ENCODE data around the gene SGSM2.
A peak's percentile ranks its signal among the peaks of the same experiment; 100 is the strongest.

The SGSM2 gene, protein sequence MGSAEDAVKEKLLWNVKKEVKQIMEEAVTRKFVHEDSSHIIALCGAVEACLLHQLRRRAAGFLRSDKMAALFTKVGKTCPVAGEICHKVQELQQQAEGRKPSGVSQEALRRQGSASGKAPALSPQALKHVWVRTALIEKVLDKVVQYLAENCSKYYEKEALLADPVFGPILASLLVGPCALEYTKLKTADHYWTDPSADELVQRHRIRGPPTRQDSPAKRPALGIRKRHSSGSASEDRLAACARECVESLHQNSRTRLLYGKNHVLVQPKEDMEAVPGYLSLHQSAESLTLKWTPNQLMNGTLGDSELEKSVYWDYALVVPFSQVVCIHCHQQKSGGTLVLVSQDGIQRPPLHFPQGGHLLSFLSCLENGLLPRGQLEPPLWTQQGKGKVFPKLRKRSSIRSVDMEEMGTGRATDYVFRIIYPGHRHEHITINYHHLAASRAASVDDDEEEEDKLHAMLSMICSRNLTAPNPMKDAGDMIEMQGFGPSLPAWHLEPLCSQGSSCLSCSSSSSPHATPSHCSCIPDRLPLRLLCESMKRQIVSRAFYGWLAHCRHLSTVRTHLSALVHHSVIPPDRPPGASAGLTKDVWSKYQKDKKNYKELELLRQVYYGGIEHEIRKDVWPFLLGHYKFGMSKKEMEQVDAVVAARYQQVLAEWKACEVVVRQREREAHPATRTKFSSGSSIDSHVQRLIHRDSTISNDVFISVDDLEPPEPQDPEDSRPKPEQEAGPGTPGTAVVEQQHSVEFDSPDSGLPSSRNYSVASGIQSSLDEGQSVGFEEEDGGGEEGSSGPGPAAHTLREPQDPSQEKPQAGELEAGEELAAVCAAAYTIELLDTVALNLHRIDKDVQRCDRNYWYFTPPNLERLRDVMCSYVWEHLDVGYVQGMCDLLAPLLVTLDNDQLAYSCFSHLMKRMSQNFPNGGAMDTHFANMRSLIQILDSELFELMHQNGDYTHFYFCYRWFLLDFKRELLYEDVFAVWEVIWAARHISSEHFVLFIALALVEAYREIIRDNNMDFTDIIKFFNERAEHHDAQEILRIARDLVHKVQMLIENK

DNA sequence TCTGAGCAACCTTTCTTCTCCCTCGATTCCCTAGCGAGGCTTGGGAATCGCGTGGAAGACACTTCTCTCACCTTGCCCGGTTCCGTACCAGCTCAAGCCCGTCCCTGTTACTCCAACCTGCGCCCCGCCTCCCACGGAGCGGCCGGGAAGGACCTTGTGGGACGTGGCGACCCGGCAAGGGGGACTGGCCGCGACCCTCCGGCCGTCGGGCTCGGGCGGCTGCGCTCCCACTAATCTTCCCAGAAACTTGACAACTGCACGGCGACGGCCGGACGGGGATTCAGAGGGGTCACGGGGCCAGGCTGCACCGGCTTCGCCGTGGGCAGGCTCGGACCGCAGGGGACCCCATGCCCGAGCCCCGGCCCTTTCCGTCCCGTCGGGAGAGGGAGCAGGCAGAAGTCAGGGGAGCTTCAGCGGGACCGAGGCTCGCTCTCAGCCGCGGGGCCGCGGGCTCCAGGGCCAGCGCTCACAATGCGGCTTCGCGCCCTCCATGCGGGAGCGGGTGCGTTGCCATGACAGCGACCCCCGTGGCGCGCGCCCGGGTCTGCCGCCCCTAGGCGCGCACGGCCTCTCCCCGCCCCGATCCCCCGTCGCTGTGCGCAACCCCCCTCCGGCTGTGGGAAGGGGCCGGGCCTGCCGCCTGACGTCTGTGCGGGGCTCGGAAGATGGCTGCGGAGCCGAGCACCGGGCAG, at the start of gene SGSM2:
TSS of gene SGSM2 (plus strand) at position 650 of the 692 bp plus-strand sequence. CDS start 188 bp downstream, outside the sequence.
- Mint-ChIP-seq H3K9me3 (no peaks in the 10 kb centered on the region), H3K36me3 (ENCODE audit: insufficient read depth) (peaks cover 18% of the 10 kb centered on the region), H3K27ac (ENCODE audit: low read depth) (peak within 1 kb of the TSS; percentile 97), H3K4me3 (peak within 1 kb of the TSS; percentile 98), H3K4me1 (peaks cover 16% of the 10 kb centered on the region), H3K27me3 (no peaks in the 10 kb centered on the region)
- DNase-seq (ENCODE audit: low spot score in 2 of 2) (peak; percentile 45 to 49), ATAC-seq (replicated peaks; ENCODE audit: extremely low read depth, poor library complexity, severe bottlenecking) (peak; percentile 71)

DNA sequence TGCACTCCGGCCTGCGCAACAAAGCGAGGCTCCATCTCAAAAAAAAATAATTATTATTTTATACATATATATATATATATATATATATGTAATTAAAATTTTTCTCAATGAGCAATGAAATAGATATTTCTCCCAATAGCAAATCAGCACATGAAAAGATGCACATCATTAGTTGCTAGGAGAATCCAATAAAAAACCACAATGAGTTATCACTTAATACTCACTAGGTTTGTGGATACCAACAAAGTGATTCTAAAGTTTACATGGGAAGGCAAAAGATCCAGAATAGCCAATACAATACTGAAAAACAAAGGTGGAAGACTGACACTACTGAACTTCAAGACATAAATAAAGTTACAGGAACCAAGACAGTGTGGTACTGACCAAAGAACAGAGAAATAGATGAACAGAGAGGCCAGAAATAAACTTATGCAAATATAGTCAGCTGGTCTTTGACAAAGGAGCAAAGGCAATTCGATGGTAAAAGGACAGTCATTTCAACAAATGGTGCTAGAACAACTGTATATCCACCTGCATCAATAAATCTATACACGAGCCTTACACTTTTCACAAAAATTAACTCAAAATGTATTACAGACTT, 47.3 kb upstream of the SGSM2 start:
- Mint-ChIP-seq H3K36me3 (ENCODE audit: insufficient read depth) (peaks cover 78% of the 10 kb centered on the region), H3K9me3 (no peaks in the 10 kb centered on the region), H3K27ac (ENCODE audit: low read depth) (no peak overlapping the region), H3K4me1 (peaks cover 13% of the 10 kb centered on the region), H3K4me3 (no peak overlapping the region), H3K27me3 (no peaks in the 10 kb centered on the region)
- no peak for ATAC-seq (replicated peaks; ENCODE audit: extremely low read depth, poor library complexity, severe bottlenecking)
- no peak for DNase-seq (ENCODE audit: low spot score in 2 of 2)

DNA sequence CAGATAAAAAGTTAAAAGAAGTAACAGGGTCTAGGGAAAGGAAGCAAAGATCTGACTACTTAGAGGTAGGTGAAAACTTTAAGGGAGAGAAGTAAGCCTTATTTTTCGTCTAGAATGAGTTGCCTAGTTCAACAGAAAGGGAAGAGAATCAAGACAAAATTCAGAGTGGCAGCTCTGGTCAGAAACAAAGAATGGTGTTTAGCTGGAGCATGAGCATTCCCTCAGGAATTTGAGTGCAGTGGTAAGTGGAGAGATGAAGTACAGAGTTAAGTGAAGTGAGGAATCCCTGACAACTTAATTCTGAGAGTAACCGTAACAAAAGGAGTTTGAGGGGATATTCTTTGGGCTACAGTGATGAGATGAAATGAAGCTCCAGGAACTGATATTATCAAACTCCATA, 45.2 kb upstream of the SGSM2 start:
- Mint-ChIP-seq H3K36me3 (ENCODE audit: insufficient read depth) (peaks cover 73% of the 10 kb centered on the region), H3K27ac (ENCODE audit: low read depth) (no peak overlapping the region), H3K9me3 (no peaks in the 10 kb centered on the region), H3K27me3 (no peaks in the 10 kb centered on the region), H3K4me3 (no peak overlapping the region), H3K4me1 (peaks cover 28% of the 10 kb centered on the region)
- DNase-seq (ENCODE audit: low spot score in 2 of 2) (no peak), ATAC-seq (replicated peaks; ENCODE audit: extremely low read depth, poor library complexity, severe bottlenecking) (no peak)

DNA sequence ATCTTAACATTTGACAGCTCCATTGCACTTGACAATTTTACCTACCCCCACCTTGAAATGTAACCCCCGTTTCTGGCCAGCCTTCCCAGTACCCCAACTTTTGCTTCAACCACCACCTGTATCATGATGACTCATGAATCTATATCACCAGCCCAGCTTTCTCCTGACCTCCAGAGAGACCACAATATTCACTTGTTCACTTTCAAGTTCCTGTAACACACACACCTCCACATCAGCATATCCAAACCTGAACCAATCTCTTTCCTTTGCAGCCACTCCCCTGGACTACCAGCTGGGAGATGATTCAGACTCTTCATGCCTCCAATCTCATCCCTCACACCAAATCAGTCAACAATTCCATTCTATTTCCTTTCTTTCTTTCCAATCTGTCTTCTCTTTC, 41.7 kb upstream of the SGSM2 start:
- Mint-ChIP-seq H3K9me3 (no peaks in the 10 kb centered on the region), H3K36me3 (ENCODE audit: insufficient read depth) (peaks cover 60% of the 10 kb centered on the region), H3K27ac (ENCODE audit: low read depth) (peak overlapping the region; percentile 26), H3K4me3 (no peak overlapping the region), H3K4me1 (peaks cover 46% of the 10 kb centered on the region), H3K27me3 (no peaks in the 10 kb centered on the region)
- DNase-seq (ENCODE audit: low spot score in 2 of 2) (no peak), ATAC-seq (replicated peaks; ENCODE audit: extremely low read depth, poor library complexity, severe bottlenecking) (no peak)

DNA sequence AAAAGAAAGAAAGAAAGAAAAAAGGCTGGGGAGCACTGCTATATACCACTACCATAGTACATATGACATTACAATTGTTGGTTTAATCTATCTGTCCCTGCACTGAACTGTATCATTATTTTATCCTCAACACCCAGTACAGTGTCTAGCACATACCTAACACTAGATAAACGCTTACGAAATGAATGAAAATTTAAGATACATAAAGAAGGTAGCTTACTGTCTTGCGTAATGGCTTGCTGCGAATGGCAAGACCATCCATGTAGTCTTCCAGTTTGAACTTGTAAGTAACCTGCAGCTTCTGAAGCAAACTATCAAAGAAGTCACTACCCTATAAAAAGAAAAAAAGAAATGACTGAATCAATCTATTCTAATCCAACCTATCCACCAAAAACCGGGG, 40.3 kb upstream of the SGSM2 start:
- Mint-ChIP-seq H3K4me3 (no peak overlapping the region), H3K9me3 (no peaks in the 10 kb centered on the region), H3K36me3 (ENCODE audit: insufficient read depth) (peaks cover 46% of the 10 kb centered on the region), H3K4me1 (peaks cover 57% of the 10 kb centered on the region), H3K27ac (ENCODE audit: low read depth) (no peak overlapping the region), H3K27me3 (no peaks in the 10 kb centered on the region)
- no peak for DNase-seq (ENCODE audit: low spot score in 2 of 2)
- ATAC-seq (replicated peaks; ENCODE audit: extremely low read depth, poor library complexity, severe bottlenecking) = no peak

DNA sequence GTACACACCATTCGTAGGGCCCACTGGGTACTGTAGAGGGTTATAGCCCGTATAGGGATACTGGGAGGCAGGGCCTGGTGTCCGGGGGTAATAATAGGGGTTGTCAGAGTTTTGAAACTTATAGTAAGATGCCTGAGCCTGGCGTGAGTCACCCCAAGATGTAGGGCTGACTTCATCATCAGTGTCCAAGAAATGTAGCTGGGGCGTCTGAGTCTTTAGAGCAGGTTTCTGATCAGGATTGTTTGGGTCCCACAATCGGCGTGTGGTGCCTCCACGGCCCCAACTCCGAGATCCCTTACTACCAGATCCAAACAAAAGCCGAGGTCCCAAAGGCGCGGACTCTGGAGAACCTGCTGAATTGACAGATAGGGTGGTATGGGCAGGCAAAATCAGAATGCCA, 38.2 kb upstream of the SGSM2 start:
- Mint-ChIP-seq H3K36me3 (ENCODE audit: insufficient read depth) (peaks cover 36% of the 10 kb centered on the region), H3K27me3 (no peaks in the 10 kb centered on the region), H3K4me3 (no peak overlapping the region), H3K4me1 (peaks cover 51% of the 10 kb centered on the region), H3K27ac (ENCODE audit: low read depth) (no peak overlapping the region), H3K9me3 (no peaks in the 10 kb centered on the region)
- no peak for DNase-seq (ENCODE audit: low spot score in 2 of 2)
- no peak for ATAC-seq (replicated peaks; ENCODE audit: extremely low read depth, poor library complexity, severe bottlenecking)

DNA sequence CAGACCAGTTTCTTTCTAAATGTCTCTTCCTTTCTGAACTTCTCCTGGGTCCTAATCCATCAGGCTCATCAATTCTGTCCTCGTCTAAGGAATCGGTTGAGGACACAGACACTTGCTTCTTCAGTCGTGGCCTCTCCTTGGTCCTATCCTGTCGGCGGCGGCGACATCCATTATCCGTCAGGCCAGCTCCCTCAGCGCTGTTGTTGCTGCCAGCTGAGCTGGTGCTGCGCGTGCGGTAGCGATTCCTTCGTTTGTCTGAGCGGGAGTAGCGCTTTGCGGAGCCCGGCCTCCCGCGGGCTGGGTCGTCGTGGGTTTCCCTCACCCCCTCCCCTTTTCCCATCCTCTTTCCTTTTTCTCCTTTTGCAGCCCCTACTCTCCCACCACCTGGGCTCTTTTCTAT, 37.5 kb upstream of the SGSM2 start:
- Mint-ChIP-seq H3K27me3 (no peaks in the 10 kb centered on the region), H3K4me3 (no peak overlapping the region), H3K36me3 (ENCODE audit: insufficient read depth) (peaks cover 32% of the 10 kb centered on the region), H3K27ac (ENCODE audit: low read depth) (no peak overlapping the region), H3K4me1 (peaks cover 46% of the 10 kb centered on the region), H3K9me3 (no peaks in the 10 kb centered on the region)
- ATAC-seq (replicated peaks; ENCODE audit: extremely low read depth, poor library complexity, severe bottlenecking) (no peak), DNase-seq (ENCODE audit: low spot score in 2 of 2) (no peak)

DNA sequence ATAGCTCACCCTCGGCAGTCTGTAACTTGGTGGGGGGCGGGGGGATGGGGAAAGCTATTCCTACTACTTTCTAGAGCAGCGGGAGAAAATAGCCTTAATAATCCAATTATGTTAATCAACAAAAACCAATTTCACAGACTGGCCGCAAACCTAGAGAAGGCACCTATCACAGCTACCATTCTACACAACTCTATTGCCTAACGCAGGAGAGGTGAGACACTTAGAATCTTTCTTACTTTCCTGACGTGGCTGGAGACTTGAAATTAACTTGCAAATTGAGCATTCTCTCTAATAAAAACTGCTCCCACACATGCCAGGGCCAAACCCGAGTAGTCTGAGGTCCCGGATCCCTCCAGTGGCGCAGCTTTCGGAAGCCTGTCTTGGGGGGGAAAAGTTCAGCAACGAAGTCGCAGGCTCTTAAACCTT, 34.5 kb upstream of the SGSM2 start:
- no peak for DNase-seq (ENCODE audit: low spot score in 2 of 2)

DNA sequence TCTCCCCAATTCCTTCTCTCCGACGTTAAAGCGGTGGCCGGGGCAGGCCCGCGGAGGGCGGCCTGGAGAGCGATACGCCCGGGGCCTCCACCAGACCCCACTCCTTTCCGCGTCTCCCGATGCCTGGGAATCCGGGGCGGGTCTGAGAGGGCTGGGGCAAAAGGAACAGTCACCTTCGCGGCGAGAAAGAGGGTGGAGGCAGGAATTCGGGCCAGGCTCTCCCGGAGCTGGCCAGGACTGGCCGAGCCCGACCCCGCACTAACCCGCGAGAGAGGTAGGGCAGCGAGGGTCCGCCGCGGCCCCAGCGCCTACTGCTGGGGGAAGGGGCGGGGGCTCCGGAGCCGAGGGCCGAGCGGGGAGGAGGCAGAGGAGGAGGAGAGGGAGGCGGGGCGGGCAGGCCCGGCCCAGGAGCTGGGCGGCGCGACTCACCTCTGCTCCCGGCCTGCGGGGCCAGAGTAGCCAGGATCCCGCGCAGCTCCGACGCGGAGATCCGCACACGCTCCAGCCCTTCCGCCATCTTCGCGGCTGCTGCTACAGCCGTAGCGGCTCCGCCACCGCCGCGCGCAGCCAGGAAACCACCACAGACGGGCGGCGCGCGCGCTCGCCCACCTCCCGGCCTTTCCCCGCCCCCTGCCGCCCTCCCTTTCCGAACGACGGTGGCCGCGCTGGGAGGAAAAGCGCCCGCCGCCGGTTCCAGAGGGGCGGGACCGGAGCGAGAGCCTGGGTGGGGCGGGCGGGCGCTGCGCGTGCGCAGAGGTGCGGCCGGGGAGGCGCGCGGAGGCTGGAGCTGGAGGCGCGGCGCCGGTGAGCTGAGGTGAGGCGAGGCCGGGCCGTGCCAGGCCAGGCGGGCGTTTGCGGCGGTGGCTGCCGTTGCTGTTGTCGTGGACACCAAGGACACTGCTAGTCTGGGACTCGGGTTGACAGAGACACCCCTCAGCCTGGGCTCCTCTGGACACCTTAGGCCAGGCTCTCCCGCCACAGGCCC, 33.8 kb upstream of the SGSM2 start, which contains the start of the genes SMG6 and SRR:
TSS of gene SMG6 (minus strand) at position 582 of the 985 bp plus-strand sequence. CDS start at position 517, 65 bp downstream.
TSS of gene SRR (plus strand) at position 747 of the 985 bp plus-strand sequence. CDS start 11,611 bp downstream, outside the sequence.
- DNase-seq (ENCODE audit: low spot score in 2 of 2) (peak; percentile 79 to 89), ATAC-seq (replicated peaks; ENCODE audit: extremely low read depth, poor library complexity, severe bottlenecking) (peak; percentile 89)
- Mint-ChIP-seq H3K27me3 (no peaks in the 10 kb centered on the region), H3K4me3 (peak within 1 kb of the TSS; percentile 82), H3K27ac (ENCODE audit: low read depth) (peak within 1 kb of the TSS; percentile 71), H3K36me3 (ENCODE audit: insufficient read depth) (peaks cover 11% of the 10 kb centered on the region), H3K9me3 (no peaks in the 10 kb centered on the region), H3K4me1 (peaks cover 40% of the 10 kb centered on the region)

More for the DNA sequence above, 34.5 kb upstream of the SGSM2 start:
- H3K4me3 Mint-ChIP-seq = peak overlapping the region; percentile 82
- ATAC-seq (replicated peaks; ENCODE audit: extremely low read depth, poor library complexity, severe bottlenecking) = peak; percentile 12
- H3K27me3 Mint-ChIP-seq = no peaks in the 10 kb centered on the region
- H3K36me3 Mint-ChIP-seq (ENCODE audit: insufficient read depth) = peaks cover 15% of the 10 kb centered on the region
- peak overlapping the region; percentile 71 for H3K27ac Mint-ChIP-seq (ENCODE audit: low read depth)
- no peaks in the 10 kb centered on the region for H3K9me3 Mint-ChIP-seq
- H3K4me1 Mint-ChIP-seq = peaks cover 40% of the 10 kb centered on the region

DNA sequence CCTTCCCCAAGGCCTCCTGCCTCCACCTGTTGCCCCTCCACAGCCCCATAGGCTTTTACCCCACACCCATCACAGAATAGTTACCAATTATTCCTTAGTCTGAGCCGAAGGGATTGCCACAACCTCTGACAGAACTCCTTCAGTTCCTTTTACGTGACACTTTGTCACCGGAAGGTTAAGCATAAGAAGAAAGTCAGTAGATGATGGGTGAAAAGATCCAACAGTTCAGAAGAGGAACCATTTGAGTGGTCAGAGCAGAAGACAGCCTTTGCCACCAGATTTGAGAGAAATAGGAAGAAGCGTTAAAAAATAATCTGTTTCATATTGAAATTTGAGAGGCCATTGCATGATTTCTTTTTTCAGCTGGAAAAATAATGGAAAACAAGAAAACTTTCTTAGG, 32.4 kb upstream of the SGSM2 start:
- peaks cover 39% of the 10 kb centered on the region for H3K4me1 Mint-ChIP-seq
- H3K27ac Mint-ChIP-seq (ENCODE audit: low read depth) = no peak overlapping the region

More for the DNA sequence above, 32.4 kb upstream of the SGSM2 start:
- no peaks in the 10 kb centered on the region for H3K9me3 Mint-ChIP-seq
- DNase-seq (ENCODE audit: low spot score in 2 of 2) (no peak), ATAC-seq (replicated peaks; ENCODE audit: extremely low read depth, poor library complexity, severe bottlenecking) (no peak)
- H3K4me3 Mint-ChIP-seq = peak overlapping the region; percentile 82
- H3K27me3 Mint-ChIP-seq = no peaks in the 10 kb centered on the region
- H3K36me3 Mint-ChIP-seq (ENCODE audit: insufficient read depth) = peaks cover 8% of the 10 kb centered on the region
